ENCODE results near the gene MRPL34. TPM values are rescaled to one million over a fixed set of nuclear protein-coding genes. Genes with fewer than 3 reads are reported as not detected.

MRPL34 gene
- total RNA-seq, 1 donor from 2014 or later = 84.9 TPM

GRCh38 chr19:17303940-17304267, 1.8 kb upstream of the MRPL34 start:
- no peak for TF ChIP-seq CTCF (IDR thresholded peaks at IDR 0.05)
- DNase-seq = peak; percentile 76
- intact Hi-C loops (cut with DNase I) = no loop called here
- Histone ChIP-seq H3K36me3 (no peaks in the 10 kb centered on the region), H3K4me1 (peaks cover 34% of the 10 kb centered on the region), H3K9me3 (no peaks in the 10 kb centered on the region), H3K27me3 (no peaks in the 10 kb centered on the region), H3K27ac (peak overlapping the region; percentile 94), H3K4me3 (peak overlapping the region; percentile 91)
- ATAC-seq = no peak

GRCh38 chr19:17304386-17305215, 1.1 kb upstream of the MRPL34 start:
- H3K36me3 ChIP-seq = no peaks in the 10 kb centered on the region
- intact Hi-C loops (cut with DNase I) = no loop called here
- H3K27me3 ChIP-seq = no peaks in the 10 kb centered on the region
- peaks cover 34% of the 10 kb centered on the region for H3K4me1 ChIP-seq
- H3K9me3 ChIP-seq = no peaks in the 10 kb centered on the region
- ATAC-seq (no peak), DNase-seq (peak; percentile 79)
- no peak for TF ChIP-seq CTCF (IDR thresholded peaks at IDR 0.05)
- H3K4me3 ChIP-seq = peak overlapping the region; percentile 90
- peak overlapping the region; percentile 94 for H3K27ac ChIP-seq

- no peak for TF ChIP-seq CTCF (IDR thresholded peaks at IDR 0.05)
- intact Hi-C loops (cut with DNase I) = no loop called here
- DNase-seq (no peak), ATAC-seq (no peak)
- Histone ChIP-seq H3K4me3 (peak overlapping the region; percentile 90), H3K4me1 (peaks cover 37% of the 10 kb centered on the region), H3K27ac (peak overlapping the region; percentile 94), H3K9me3 (no peaks in the 10 kb centered on the region), H3K27me3 (no peaks in the 10 kb centered on the region), H3K36me3 (no peaks in the 10 kb centered on the region)
Observed at GRCh38 chr19:17305216-17305516, 506 bp upstream of the MRPL34 start.

GRCh38 chr19:17306285-17306714, 628 bp downstream of the MRPL34 start:
- H3K4me1 ChIP-seq = peaks cover 49% of the 10 kb centered on the region
- no peaks in the 10 kb centered on the region for H3K27me3 ChIP-seq
- no peak for ATAC-seq
- H3K36me3 ChIP-seq = no peaks in the 10 kb centered on the region
- no peak for TF ChIP-seq CTCF (IDR thresholded peaks at IDR 0.05)
- H3K27ac ChIP-seq = peak overlapping the region; percentile 94
- peak overlapping the region; percentile 90 for H3K4me3 ChIP-seq
- H3K9me3 ChIP-seq = no peaks in the 10 kb centered on the region
- no peak for DNase-seq
- intact Hi-C loops (cut with DNase I) = no loop called here

GRCh38 chr19:17307876-17308377, 2.3 kb downstream of the MRPL34 start:
- TF ChIP-seq CTCF (IDR thresholded peaks at IDR 0.05) = no peak
- no peaks in the 10 kb centered on the region for H3K27me3 ChIP-seq
- ATAC-seq (no peak), DNase-seq (no peak)
- peaks cover 44% of the 10 kb centered on the region for H3K4me1 ChIP-seq
- no peak overlapping the region for H3K4me3 ChIP-seq
- H3K27ac ChIP-seq = no peak overlapping the region
- intact Hi-C loops (cut with DNase I) = no loop called here
- no peaks in the 10 kb centered on the region for H3K9me3 ChIP-seq
- no peaks in the 10 kb centered on the region for H3K36me3 ChIP-seq
